Sciatic nerve (tissue), 2 donors: Measurements from ENCODE around the gene MYO1H. TPM values are rescaled to one million over a fixed set of nuclear protein-coding genes. Genes with fewer than 3 reads are reported as not detected.
"Not testable (repeated sequence)": the region's sequence is repeated elsewhere in the genome, so short reads cannot be mapped to it uniquely, and the experiment has no call there.

Source experiments
- ATAC-seq: fragments of 200-7000 bp; cut with Tn5 transposase; one replicate; pipeline ENCODE4 v1.9.1; 2020; ENCODE audit warnings: mild to moderate bottlenecking, moderate library complexity
- DNase-seq: peaks from one replicate; pipeline ENCODE4 v3.0.0-alpha.2; 2020; ENCODE audit warnings: low spot score
- intact Hi-C: fragments of 100-400 bp; cut with DNase I; formaldehyde crosslinking; loops from one replicate; pipeline ENCODE4 v1.14.2; 2022
- total RNA-seq: library from RNA; stranded (reverse); fragmentation: NEBNext Ultra II Directional; extraction: Animal tissue kit (Norgen Biotek cat#: 25700); gene quantifications from one replicate; pipeline ENCODE4 v1.2.1, GENCODE V29; 2021
- donor health status: DM: no; HTN: no; CAD: no.
- donor health status: DM: no; HTN: no; CAD: no.

Gene MYO1H
- total RNA-seq, 1 donor from 2014 or later, result not detected

DNA sequence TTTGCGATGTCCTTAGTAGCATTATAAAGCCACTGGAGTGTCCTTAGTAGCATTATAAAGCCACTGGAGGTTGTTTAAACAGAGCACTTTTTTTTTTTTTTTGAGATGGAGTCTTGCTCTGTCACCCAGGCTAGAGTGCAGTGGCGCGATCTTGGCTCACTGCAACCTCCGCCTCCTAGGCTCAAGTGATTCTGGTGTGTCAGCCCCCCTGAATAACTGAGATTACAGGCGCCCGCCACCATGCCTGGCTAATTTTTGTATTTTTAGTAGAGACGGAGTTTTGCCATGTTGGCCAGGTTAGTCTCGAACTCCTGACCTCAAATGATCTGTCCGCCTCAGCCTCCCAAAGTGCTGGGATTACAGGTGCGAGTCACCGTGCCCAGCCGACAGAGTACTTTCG lies 92.3 kb downstream of the MYO1H start:
- DNase-seq, intact Hi-C loops, ATAC-seq: not testable (repeated sequence)

DNA sequence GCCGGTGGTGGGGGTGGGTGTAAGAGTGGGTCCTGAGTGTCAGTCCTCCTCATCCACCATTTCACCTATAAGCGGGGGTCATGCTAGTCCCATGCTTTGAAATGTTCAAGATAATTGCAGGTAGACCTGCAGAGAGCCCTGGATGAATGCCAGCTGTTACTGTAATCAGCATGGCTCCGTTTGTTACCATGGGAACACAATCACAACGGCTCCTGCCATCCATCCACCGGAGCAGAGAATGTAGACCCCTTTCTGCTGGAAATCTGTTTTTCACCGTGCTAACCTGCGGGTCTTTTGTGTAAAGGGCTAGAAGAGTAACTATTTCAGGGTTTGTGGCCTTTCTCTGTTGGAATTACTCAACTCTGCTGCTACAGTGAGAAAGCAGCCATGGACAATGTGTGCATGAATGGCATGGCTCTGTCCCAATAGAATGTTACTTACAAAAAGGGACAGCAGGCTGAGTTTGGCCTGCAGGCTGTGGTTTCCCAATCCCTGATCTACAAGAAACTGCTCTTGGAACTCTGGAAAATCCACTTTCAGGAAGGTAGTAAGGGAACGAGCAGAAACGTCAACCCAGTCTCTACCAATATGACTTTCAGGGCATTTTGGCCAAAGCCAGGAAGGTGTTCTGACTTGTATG lies 93.3 kb downstream of the MYO1H start:
- intact Hi-C loops, result no loop called here
- ATAC-seq (no peak), DNase-seq (no peak)

DNA sequence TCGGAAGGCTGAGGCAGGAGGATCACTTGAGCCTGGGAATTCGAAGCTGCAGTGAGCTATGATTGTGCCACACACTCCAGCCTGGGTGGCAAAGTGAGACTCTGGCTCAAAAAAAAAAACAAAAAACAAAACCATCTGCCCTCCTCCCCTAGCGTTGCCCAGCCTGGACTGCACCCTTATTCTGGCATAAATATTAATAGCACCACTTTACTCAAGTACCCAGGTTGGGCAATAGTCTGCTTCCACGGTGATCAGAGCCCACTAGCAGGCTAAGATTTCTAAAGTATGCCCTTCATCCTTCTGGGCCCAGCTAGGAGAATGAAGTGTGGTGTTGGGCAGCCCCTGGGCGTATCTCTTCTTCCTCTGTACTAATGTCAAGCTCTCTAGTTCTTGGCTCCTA lies 96.1 kb downstream of the MYO1H start:
- peak; percentile 46 for ATAC-seq
- intact Hi-C loops, result no loop called here
- no peak for DNase-seq

DNA sequence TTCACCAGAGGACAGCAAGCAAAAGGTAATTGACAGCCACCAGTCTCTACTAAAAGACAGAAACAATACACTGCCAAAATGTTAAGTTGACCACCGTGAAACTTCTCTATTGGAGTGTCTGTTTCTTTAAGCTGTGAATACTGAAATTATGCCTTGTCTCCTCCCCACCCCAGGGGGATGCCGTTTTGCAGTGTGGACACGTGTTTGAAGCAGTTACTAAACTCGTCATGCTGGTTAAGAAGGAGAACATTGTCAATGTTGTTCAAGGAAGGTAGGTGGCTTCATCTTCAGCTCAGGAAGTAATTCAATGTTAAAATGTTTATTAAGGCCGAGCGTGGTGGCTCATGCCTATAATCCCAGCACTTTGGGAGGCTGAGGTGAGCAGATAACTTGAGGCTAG lies 96.6 kb downstream of the MYO1H start:
- ATAC-seq, result peak; percentile 87
- intact Hi-C loops, result no loop called here
- no peak for DNase-seq

DNA sequence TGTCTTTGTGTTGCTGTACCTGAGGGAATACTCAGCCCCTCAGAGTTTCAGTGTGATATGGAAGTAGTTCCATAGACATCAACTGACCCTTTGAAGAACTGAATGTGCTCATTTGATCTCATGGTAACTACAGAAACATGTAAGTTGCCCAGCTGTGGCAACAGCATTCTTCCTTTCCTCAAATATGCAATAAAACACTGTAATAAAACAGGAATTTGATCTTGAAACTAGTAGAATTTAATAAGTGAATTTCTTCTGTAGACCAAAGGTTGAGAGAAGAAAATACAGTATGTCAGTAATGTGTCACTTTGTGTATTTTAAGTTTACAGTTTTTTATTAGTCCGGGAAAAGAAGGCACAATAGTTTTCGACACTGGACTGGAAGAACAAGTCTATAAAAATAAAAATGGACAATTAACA lies 97.5 kb downstream of the MYO1H start:
- intact Hi-C loops, result no loop called here
- no peak for DNase-seq
- ATAC-seq, result peak; percentile 63

DNA sequence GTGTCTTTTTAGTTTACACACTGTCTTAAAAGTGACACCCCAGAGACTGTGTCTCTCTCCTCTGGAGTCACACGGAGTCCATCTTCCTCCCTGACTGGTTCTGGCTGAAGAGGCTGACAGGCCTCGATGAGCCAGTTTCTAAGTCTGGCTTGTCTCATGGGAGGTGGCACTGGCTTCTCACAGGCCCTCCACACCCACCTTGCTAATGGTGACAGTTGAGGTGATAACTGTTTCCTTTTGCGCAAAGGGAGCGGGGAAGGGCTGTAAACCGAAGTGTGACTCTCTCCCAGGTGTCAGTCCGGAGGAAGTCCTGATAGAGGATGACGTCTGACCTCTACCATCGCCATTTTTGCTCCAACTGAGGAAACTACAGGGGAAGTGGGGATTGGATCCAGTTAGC lies 99.2 kb downstream of the MYO1H start:
- ATAC-seq (no peak), DNase-seq (no peak)
- intact Hi-C loops, result no loop called here

DNA sequence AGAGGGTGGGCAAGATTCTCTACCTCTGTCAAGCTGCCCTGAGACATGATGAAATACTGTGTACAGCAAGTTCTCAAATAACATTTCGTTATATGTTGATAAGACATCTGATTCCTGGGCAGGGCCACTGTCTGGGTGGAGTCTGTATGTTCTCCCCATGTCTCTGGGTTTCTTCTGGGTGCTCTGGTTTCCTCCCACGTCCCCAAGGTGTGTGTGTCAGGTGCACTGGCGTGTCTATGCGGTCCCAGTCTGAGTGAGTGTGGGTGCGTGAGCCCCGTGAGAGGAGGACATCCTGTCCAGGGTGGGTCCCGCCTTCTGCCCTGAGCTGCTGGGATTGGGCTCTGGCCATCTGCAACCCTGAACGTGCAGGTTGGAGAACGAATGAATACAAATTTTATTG lies 99.8 kb downstream of the MYO1H start:
- intact Hi-C loops, result no loop called here
- no peak for DNase-seq
- no peak for ATAC-seq

DNA sequence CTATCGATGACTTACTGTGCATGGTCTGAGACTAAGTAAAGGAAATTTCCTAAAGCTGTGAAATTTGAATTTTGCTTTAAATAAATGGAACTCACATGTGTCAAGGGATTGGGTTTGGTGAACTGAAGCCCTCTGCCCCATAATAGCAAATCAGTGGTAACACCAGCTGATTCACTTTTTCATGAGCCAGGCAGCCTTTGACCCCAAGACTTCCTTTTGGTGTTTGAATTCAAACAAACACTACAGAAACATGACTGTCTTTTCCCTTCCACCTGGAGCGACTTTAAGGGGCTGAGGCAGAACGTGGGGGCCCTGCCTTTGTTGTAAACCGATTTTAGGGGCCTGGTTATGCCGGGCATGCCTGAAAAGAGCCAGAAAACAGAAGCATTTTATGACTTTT lies 100.6 kb downstream of the MYO1H start:
- ATAC-seq (no peak), DNase-seq (no peak)
- intact Hi-C loops, result no loop called here

DNA sequence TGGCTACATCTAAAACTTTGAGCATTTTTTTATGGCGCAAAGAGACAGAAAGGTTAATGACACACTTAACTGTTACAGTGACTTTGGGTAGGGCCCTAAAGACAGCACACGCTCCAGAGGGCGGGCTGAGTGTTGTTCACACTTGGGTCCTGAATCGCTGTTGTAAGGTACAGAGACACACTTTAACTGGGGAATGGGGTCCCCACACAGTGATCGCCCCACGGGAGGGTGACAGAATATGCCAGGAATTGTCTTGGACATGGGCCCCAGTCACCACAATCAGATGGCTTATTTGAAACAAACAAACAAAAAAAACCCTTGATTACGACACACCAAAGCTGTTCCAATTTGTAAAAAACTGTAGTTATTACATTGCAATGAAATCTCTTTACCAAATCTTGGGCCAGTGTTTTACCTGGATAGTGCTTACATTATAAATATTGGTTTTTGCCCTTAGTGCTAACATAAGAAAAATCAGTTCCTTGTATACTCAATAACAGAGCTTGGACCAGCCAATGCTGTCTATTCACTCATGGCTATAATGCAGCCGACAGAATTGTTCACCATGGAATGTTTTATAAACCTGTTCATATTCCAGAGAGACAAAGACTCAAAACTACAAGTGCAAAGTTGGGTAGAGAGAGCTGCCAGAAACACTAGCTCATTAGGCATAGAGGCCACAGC lies 101.1 kb downstream of the MYO1H start:
- intact Hi-C loops, result no loop called here
- ATAC-seq, result no peak
- DNase-seq, result no peak

DNA sequence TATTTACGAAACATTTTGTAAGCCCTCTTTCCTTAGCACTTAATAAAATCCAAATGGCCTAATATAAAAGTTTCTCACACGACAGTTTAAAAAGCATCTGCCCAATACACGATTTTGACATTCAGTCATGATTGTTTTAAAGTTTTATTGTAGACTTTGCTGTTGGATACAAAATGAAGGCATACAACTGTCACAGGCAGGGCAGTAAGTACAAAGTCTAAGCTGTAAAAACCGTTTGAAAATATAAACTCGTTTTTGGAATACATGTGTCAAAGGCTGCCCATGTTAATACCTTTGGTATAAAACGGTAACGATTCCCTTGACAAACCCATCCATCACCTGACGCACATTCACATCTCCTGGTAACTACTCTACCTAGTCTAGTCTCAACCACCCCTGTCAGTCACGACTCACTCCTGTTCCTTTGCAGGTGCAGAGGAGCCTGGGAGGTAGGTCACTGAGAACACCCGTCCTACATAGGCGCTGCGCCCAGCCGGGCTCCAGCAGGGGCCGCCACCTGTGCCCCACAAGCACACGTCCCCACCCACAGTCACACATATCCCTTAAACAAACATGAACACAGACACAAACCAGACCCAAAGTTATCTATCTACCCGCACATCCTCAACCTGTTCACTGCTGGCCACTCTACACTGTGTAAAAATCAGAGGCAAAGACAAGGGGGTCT lies 102.3 kb downstream of the MYO1H start:
- intact Hi-C loops, result no loop called here
- ATAC-seq (no peak), DNase-seq (no peak)

DNA sequence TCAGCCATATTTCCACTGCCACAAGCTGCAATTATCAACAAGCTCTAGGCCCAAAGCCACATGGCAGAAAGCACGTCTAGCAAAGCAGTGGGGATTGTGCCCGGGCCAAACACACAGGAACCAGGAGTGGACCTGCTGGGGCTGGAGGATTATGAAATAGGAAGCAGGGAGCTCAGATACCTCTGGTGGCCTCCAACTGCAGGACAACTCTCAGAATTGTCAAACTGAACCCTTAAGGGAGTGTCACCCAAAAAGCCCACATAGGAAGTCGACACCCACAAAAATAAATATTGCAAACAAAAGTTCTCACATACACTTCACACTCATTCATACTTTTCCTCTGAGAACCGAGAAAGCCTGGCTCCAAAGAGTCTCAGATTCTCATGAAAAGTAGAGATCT lies 103.3 kb downstream of the MYO1H start:
- no peak for ATAC-seq
- intact Hi-C loops, result no loop called here

DNA sequence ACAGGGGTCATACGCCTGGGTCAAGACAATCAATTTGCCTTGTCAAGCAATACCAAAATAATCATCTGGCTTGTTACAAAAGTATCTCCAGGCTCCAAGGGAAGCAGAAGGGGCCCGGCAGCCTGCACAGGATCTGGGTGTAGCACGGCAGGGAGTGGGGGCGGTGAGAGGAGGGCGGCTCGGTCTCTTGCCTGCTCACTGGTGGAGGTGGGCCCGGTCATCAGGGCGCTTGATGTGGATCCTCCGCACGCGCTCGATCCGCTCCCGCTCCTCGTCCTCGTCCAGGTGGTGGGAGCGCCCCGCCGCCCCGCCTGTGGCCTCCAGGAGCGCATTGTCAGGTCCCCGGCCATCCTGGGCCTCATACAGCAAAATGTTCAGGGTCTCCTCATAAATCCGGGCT lies 103.7 kb downstream of the MYO1H start:
- no peak for DNase-seq
- ATAC-seq, result no peak
- intact Hi-C loops, result no loop called here

More for the DNA sequence above, 103.3 kb downstream of the MYO1H start:
- no peak for DNase-seq

DNA sequence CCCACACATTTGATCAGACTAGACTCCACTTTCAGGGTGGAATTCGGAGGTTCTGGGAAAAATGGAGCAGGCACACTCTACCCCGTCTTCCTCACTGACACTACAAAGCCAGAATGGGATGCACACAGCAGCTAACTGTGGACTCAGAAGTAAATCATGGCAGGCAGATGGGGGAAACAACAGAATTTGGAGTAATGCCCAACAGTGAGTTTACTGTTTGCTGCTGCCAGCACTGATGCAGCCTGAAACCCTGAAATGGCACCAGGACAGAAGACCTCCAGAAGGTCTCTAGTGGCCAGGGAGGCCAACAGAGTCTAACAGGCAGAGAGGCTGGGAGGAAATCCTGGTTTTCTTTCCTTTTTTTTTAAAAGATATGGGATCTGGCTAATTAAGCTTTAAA lies 104.8 kb downstream of the MYO1H start:
- intact Hi-C loops, result no loop called here
- ATAC-seq, result no peak
- no peak for DNase-seq

DNA sequence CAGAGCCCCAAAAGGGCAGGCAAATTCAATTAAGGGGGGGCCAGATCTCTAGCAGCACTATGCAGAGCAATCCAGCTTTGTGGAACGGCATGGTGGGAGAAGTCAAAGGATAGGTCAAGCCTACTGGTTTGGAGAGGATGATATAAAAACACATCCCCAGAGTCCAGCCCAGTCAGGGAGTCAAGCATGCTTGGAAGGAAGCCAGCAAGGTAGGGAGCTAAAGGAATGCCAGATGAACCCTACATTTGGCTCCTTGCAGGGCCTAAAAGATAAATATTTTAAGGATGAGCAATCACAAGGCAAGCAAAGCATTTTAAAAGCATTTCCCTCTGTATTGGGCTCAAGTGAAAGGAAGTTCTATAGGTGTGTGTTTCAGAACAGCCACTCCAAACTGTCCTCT lies 108.0 kb downstream of the MYO1H start:
- no peak for ATAC-seq
- no peak for DNase-seq
- intact Hi-C loops, result no loop called here

DNA sequence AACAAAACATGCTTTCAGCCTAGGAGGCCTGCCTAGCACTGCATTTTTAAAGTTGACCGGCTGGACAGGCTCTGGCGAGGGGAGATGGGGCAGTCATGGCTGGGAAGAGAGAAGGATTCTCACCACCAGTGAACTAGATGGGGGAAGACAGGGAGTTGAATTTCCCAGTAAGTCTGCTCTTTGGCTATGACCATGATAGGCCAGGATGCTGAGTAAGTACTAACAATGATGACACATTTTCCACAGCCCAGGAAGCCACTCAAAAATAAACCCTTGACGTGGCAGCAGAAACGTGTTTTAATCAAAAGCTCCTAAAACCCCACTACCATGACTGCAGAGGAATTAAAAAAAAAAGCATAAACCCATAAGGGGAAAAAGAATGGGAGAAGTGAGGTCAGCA lies 110.4 kb downstream of the MYO1H start:
- DNase-seq (no peak), ATAC-seq (no peak)
- intact Hi-C loops, result no loop called here

DNA sequence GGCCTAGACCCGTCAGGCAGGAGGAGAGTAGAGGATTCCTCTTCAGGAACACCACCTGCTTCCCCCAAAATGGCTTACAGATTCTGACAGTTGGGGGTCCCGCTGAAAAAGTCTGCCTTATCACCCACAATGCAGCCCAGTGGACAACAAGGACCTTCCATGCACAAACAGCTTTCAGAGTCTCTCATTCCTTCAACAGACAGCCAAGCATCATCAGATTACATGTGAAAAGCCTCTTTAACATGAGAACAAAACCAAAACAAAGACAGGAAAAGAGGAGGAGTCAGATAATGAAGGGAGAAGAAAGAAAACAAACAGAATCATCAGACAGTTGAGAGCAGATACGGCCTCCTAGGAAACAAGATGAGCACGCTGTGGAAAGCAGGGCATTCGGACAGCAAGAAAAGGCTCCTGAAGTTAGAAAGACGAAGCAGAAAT lies 111.1 kb downstream of the MYO1H start:
- ATAC-seq (no peak), DNase-seq (no peak)
- intact Hi-C loops, result no loop called here

DNA sequence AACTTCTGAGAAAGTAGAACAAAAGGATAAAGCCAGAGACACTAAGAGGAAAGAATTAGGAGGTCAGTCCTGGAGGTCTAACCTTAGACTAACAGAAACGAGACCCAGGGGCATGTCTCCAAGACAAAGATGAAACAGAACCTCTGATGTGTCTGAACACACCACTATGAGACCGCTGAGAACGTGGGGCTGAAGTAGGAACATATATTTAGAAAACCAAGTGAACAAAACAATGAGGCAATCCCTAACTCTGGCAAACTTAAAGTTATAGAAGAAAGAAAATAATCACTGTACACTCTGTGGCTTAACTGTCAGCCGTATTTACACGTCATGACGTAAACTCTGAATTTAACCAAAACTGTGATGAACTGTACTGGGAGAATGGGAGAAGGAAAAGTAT lies 111.5 kb downstream of the MYO1H start:
- intact Hi-C loops, result no loop called here
- DNase-seq (no peak), ATAC-seq (no peak)

DNA sequence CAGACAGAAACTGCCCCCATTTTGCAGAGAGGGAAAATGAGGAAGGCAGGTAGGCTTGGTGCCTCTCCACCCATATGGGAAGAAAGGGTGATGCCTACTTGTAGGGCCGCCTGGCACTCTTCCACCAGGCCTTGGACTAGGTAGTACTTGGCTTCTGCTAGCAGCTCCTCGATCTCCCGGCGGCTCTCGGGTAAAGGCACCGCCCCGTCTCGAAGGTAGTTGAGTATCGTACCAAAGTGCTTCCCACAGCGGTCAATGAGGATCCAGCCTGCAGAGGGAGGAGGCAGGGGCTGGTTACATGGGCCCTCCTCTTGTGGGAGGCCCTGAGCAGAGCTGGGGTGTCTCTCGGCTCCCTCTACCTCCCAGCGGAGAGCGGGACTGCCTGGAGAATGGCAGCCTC lies 112.8 kb downstream of the MYO1H start:
- ATAC-seq, result no peak
- intact Hi-C loops, result no loop called here
- DNase-seq, result peak; percentile 70

DNA sequence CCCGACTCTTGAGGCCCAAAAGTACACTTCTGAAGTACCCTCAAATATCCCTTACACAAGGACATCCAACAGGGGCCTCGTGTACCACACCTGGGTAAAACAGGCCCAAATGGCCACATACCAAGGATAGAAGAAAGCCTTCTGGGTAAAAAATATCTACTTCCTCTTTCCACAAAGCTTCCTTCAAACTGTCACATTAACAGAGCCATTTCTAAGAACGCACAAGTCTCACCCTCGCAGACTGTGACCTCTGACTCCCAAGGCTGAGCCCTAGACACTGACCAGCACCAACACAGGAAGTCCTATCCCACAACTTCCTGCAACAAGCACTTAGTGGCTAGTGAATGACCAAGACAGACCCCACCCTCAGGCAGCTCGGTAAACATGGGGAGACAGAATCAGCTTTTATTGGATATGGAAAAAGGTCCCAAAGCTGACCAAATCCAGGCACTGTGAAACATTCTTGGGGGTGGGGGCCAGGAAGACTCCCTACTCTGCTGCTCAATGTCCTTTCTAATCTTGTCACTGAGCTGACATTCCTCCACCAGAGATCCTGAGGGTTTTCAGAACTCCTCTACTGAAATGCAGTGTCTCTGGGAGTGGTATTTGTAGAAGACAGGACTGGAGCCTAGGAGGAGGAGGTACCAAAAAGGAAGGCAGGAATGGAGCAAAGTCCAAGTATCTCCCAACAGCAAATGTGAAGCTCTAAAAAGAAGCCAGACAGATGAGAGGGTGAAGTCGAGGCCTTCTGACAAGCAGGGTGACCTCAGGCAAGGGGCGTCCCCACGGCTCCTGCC lies 113.5 kb downstream of the MYO1H start:
- intact Hi-C loops, result no loop called here
- ATAC-seq, result no peak
- no peak for DNase-seq
